GM20000 (cell line): Measurements from ENCODE around the gene RASEF.
"Not testable (repeated sequence)": the region's sequence is repeated elsewhere in the genome, so short reads cannot be mapped to it uniquely, and the experiment has no call there.

Experiments used
- DNase-seq: peaks from one replicate; pipeline ENCODE4 v3.0.0; 2012; ENCODE audit warnings: low spot score
- CTCF ChIP-seq: IDR thresholded peaks from 2 replicates; pipeline ENCODE4 v1.5.1; 2012; ENCODE audit warnings: mild to moderate bottlenecking, control low read depth; ENCODE audit errors: extremely low read depth, missing control alignments

Gene RASEF

GRCh38 chr9:83062651-83063527, at the start of gene RASEF:
TSS of gene RASEF (minus strand) at chr9:83063142. CDS start at chr9:83062867, 275 bp downstream.
- no peak for DNase-seq
- no peak for TF ChIP-seq CTCF

GRCh38 chr9:83111169-83111568, 48.2 kb upstream of the RASEF start:
- no peak for DNase-seq
- no peak for TF ChIP-seq CTCF

GRCh38 chr9:83109296-83109695, 46.4 kb upstream of the RASEF start:
- DNase-seq: no peak
- no peak for TF ChIP-seq CTCF

GRCh38 chr9:83108208-83108607, 45.3 kb upstream of the RASEF start:
- no peak for TF ChIP-seq CTCF

GRCh38 chr9:83106772-83107171, 43.8 kb upstream of the RASEF start:
- no peak for DNase-seq
- no peak for TF ChIP-seq CTCF

More at GRCh38 chr9:83108208-83108607, 45.3 kb upstream of the RASEF start:
- DNase-seq: no peak

- no peak for DNase-seq
- no peak for TF ChIP-seq CTCF
Measured at GRCh38 chr9:83106263-83106662, 43.3 kb upstream of the RASEF start.

GRCh38 chr9:83097633-83098032, 34.7 kb upstream of the RASEF start:
- DNase-seq: no peak
- no peak for TF ChIP-seq CTCF

GRCh38 chr9:83093311-83093710, 30.4 kb upstream of the RASEF start:
- DNase-seq: not testable (repeated sequence)
